Measurements from ENCODE around the gene EPB41L4A.
"Not testable (repeated sequence)": the region's sequence is repeated elsewhere in the genome, so short reads cannot be mapped to it uniquely, and the experiment has no call there.

The EPB41L4A gene

GRCh38 chr5:112419164-112419985 is at the start of gene EPB41L4A:
EPB41L4A (minus strand) TSS chr5:112419277; CDS start chr5:112419039, 238 bp downstream.
- no peak for TF ChIP-seq CTCF (IDR thresholded peaks at IDR 0.05; ENCODE audit: extremely low read depth, missing control alignments)
- peak; percentile 61 for DNase-seq (ENCODE audit: low spot score)

GRCh38 chr5:112467485-112467884 is 48.4 kb upstream of the EPB41L4A start:
- no peak for DNase-seq (ENCODE audit: low spot score)
- no peak for TF ChIP-seq CTCF (IDR thresholded peaks at IDR 0.05; ENCODE audit: extremely low read depth, missing control alignments)

GRCh38 chr5:112466261-112466660 is 47.2 kb upstream of the EPB41L4A start:
- DNase-seq (ENCODE audit: low spot score) = not testable (repeated sequence)

- not testable (repeated sequence) for DNase-seq (ENCODE audit: low spot score)
These were observed 28.2 kb upstream of the EPB41L4A start for GRCh38 chr5:112447187-112447760.

GRCh38 chr5:112445626-112446350 is 26.7 kb upstream of the EPB41L4A start:
- TF ChIP-seq CTCF (IDR thresholded peaks at IDR 0.05; ENCODE audit: extremely low read depth, missing control alignments) = no peak
- DNase-seq (ENCODE audit: low spot score) = no peak

GRCh38 chr5:112443932-112444331 is 24.9 kb upstream of the EPB41L4A start:
- not testable (repeated sequence) for DNase-seq (ENCODE audit: low spot score)

- no peak for DNase-seq (ENCODE audit: low spot score)
- TF ChIP-seq CTCF (IDR thresholded peaks at IDR 0.05; ENCODE audit: extremely low read depth, missing control alignments) = no peak
These were observed 21.0 kb upstream of the EPB41L4A start for GRCh38 chr5:112440031-112440430.

- TF ChIP-seq CTCF (IDR thresholded peaks at IDR 0.05; ENCODE audit: extremely low read depth, missing control alignments) = no peak
- no peak for DNase-seq (ENCODE audit: low spot score)
These were observed 17.1 kb upstream of the EPB41L4A start for GRCh38 chr5:112436144-112436543.

Data from GM20000 (cell line).